ENCODE results near the gene LBP. TPM values are rescaled to one million over a fixed set of nuclear protein-coding genes. Genes with fewer than 3 reads are reported as not detected.
"Not testable (repeated sequence)": the region's sequence is repeated elsewhere in the genome, so short reads cannot be mapped to it uniquely, and the experiment has no call there.

LBP gene
- total RNA-seq, 1 donor from 2014 or later: not detected

DNA sequence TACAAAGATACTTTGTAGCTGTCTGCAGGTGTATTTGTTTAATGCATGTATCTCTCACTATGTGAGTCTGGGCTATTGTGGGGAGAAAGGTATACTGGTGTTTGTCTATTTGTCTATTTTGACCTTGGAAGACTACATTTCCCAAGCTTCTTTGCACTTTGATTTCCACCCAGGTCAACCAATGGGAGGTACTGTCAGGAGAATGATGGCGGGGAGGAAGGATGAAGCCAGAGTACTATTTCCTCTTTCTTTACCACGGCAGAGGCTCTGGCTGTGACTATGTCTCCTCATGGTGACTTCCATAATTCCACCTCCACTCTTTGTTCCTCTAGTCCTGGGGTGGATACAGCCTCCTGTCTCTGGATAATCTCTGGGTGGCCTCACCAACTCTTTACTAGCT, 23.1 kb downstream of the LBP start:
- no peaks in the 10 kb centered on the region for H3K9me3 Mint-ChIP-seq
- no peak overlapping the region for H3K27ac Mint-ChIP-seq
- POLR2A ChIA-PET: no interaction called here
- ATAC-seq (ENCODE audit: low read depth): peak; percentile 50
- CTCF ChIA-PET: no interaction called here
- H3K4me1 Mint-ChIP-seq: peaks cover 5% of the 10 kb centered on the region
- TF ChIP-seq, protein P1, sequence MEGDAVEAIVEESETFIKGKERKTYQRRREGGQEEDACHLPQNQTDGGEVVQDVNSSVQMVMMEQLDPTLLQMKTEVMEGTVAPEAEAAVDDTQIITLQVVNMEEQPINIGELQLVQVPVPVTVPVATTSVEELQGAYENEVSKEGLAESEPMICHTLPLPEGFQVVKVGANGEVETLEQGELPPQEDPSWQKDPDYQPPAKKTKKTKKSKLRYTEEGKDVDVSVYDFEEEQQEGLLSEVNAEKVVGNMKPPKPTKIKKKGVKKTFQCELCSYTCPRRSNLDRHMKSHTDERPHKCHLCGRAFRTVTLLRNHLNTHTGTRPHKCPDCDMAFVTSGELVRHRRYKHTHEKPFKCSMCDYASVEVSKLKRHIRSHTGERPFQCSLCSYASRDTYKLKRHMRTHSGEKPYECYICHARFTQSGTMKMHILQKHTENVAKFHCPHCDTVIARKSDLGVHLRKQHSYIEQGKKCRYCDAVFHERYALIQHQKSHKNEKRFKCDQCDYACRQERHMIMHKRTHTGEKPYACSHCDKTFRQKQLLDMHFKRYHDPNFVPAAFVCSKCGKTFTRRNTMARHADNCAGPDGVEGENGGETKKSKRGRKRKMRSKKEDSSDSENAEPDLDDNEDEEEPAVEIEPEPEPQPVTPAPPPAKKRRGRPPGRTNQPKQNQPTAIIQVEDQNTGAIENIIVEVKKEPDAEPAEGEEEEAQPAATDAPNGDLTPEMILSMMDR (IDR thresholded peaks at IDR 0.05): no peak
- peaks cover 7% of the 10 kb centered on the region for H3K27me3 Mint-ChIP-seq
- no peak for DNase-seq
- H3K4me3 Mint-ChIP-seq: no peak overlapping the region
- no peaks in the 10 kb centered on the region for H3K36me3 Mint-ChIP-seq (ENCODE audit: low read depth)
- intact Hi-C loops (cut with micrococcal nuclease): no loop called here

DNA sequence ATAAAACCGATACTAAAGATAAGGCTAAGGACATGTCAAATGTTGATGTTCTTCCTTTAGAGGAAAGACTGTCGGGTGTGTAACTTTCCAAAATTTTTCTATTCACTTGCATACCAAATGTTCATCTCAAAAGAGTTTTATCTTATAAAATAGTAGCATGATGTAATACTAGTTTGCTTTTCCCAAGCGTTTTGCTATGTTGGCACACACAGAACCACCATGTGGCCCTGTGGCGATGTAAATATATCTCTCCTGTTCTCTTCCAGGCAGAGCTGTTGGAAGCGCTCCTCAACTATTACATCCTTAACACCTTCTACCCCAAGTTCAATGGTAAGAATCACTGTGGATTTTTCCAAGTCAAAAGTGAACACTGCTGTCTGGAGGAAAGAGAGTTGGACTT, 26.5 kb downstream of the LBP start:
- H3K36me3 Mint-ChIP-seq (ENCODE audit: low read depth): no peaks in the 10 kb centered on the region
- ATAC-seq (ENCODE audit: low read depth) (no peak), DNase-seq (no peak)
- H3K27ac Mint-ChIP-seq: no peak overlapping the region
- peaks cover 4% of the 10 kb centered on the region for H3K27me3 Mint-ChIP-seq
- intact Hi-C loops (cut with micrococcal nuclease): no loop called here
- ChIA-PET POLR2A (no interaction called here), CTCF (no interaction called here)
- no peaks in the 10 kb centered on the region for H3K9me3 Mint-ChIP-seq
- TF ChIP-seq, protein P1 (IDR thresholded peaks at IDR 0.05): no peak
- peaks cover 5% of the 10 kb centered on the region for H3K4me1 Mint-ChIP-seq
- H3K4me3 Mint-ChIP-seq: no peak overlapping the region

DNA sequence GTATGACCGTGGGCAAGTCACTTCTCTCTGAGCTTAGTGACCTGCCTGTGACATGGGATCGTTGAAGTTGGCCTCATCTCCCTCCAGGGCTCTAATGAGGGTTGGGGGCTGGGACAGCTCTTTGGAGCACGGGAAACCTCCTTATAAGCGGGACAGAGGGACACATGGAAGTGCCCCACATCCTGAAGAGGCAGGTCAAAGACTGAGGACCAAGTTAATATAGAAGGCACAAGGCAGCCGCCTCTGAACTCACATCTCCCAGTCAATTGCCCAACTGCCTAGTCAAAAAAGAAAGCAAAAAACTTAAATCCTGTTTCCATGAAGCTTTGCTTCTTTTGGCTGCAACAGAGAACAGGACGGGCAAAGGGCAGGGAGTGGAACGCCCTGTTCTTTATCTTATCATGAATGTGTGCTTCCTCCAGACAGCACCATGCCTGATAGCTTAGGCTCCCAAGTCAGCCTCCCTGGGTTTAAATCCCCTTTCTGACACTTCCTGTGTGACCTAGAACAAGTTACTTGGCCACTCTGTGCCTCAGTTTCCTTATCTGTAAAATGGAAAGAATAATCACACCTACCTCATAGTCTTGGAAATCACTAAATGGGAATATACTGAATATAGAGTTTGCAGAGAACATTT, 27.1 kb downstream of the LBP start:
- intact Hi-C loops (cut with micrococcal nuclease): no loop called here
- DNase-seq: no peak
- peaks cover 5% of the 10 kb centered on the region for H3K4me1 Mint-ChIP-seq
- no peaks in the 10 kb centered on the region for H3K36me3 Mint-ChIP-seq (ENCODE audit: low read depth)
- ChIA-PET POLR2A (no interaction called here), CTCF (no interaction called here)
- H3K9me3 Mint-ChIP-seq: no peaks in the 10 kb centered on the region
- no peak for ATAC-seq (ENCODE audit: low read depth)
- no peak overlapping the region for H3K27ac Mint-ChIP-seq
- H3K27me3 Mint-ChIP-seq: peaks cover 4% of the 10 kb centered on the region
- H3K4me3 Mint-ChIP-seq: no peak overlapping the region
- TF ChIP-seq, protein P1 (IDR thresholded peaks at IDR 0.05): no peak

DNA sequence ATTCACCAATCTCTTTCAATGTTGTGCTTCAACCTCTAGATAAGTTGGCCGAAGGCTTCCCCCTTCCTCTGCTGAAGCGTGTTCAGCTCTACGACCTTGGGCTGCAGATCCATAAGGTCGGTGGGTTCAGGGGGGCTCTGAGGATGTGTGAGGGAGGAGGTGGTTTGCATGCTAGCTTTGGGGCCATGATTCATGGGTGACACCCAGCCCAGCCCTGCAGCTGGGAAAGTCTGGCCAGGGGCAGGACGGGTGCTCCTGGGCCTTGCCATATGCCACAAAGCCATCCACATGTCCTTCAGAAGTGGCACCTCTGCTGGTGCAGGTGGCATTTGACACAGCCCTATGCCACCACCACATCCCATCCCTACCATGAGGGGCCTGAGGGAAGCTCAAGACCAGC, 27.6 kb downstream of the LBP start:
- Mint-ChIP-seq H3K9me3 (no peaks in the 10 kb centered on the region), H3K4me1 (peaks cover 5% of the 10 kb centered on the region), H3K4me3 (no peak overlapping the region), H3K27ac (no peak overlapping the region), H3K27me3 (peaks cover 4% of the 10 kb centered on the region), H3K36me3 (ENCODE audit: low read depth) (no peaks in the 10 kb centered on the region)
- TF ChIP-seq, protein P1 (IDR thresholded peaks at IDR 0.05): no peak
- ATAC-seq (ENCODE audit: low read depth) (no peak), DNase-seq (no peak)
- CTCF ChIA-PET: no interaction called here
- POLR2A ChIA-PET: no interaction called here
- intact Hi-C loops (cut with micrococcal nuclease): no loop called here

DNA sequence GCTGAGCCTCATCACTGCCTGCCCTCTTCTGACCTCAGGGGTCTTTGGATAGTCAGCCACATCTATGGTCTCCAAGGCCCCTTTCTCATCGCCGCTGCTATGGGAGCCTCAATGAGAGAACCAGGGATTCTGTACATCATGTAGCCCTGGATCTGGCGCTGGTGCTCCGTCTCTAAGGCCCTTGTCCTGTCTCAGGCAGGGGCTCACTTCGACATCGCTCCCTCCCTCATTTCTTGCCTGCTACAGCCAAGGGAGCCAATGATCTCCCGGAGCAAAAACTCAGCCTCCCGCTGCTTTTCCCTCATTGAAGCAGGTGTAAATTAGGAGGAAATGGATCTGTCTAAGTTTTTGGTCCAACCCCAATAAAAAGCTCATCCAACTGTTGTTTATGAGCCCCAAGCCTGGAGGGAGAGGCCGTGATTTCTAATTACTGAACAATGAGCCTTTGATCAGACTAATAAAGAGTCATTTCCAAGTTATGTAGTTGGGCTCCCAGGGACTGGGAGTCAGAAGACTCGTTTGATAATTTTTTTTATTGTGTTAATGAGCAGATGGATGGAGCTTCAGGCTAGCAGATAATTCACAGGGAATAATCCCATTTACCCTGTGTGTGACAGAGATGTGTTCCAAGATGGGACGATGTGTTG, 30.9 kb downstream of the LBP start:
- TF ChIP-seq, protein P1 (IDR thresholded peaks at IDR 0.05): no peak

DNA sequence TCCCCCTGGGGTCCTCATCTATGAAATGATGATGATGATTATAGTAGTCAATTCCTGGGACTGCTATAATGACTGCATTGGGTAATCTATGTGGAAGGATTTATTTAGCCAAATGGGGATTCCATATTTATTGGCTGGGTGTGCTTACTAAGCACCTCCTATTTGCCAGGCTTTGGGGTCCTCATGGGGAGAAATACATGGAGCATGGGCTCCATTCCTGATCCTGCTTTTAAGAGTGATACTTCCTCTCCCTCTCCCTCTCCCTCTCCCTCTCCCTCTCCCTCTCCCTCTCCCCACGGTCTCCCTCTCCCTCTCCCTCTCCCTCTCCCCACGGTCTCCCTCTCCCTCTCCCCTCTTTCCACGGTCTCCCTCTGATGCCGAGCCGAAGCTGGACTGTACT, 31.6 kb downstream of the LBP start:
- H3K27me3 Mint-ChIP-seq; H3K27ac Mint-ChIP-seq; POLR2A ChIA-PET; ATAC-seq (ENCODE audit: low read depth); DNase-seq; H3K36me3 Mint-ChIP-seq (ENCODE audit: low read depth); intact Hi-C loops (cut with micrococcal nuclease); H3K4me1 Mint-ChIP-seq; CTCF ChIA-PET; H3K4me3 Mint-ChIP-seq; H3K9me3 Mint-ChIP-seq: not testable (repeated sequence)

More for the DNA sequence above, 30.9 kb downstream of the LBP start:
- H3K4me1 Mint-ChIP-seq: no peaks in the 10 kb centered on the region
- ATAC-seq (ENCODE audit: low read depth) (no peak), DNase-seq (no peak)
- H3K27me3 Mint-ChIP-seq: peaks cover 3% of the 10 kb centered on the region
- ChIA-PET POLR2A (no interaction called here), CTCF (no interaction called here)
- no peak overlapping the region for H3K4me3 Mint-ChIP-seq
- no peak overlapping the region for H3K27ac Mint-ChIP-seq
- no peaks in the 10 kb centered on the region for H3K9me3 Mint-ChIP-seq
- intact Hi-C loops (cut with micrococcal nuclease): no loop called here
- H3K36me3 Mint-ChIP-seq (ENCODE audit: low read depth): no peaks in the 10 kb centered on the region

Data from activated B cell treated with CpG ODN at 0.5 μM for 24 hours (primary cell).